Stomach (tissue), 9 donors: ENCODE data around the gene HMGXB3. TPM values are rescaled to one million over a fixed set of nuclear protein-coding genes. Genes with fewer than 3 reads are reported as not detected.

Experiments
- DNase-seq, 2 donors: peaks; one replicate each; pipeline versions ENCODE4 v3.0.0 to v3.0.0-alpha.2; 2013 to 2019
- H3K27ac ChIP-seq, 5 donors: fragments of 200-600 bp in 4 of 5; sonication (generic) in 4 of 5; one replicate each; pipeline ENCODE4 v1.5.1; 2013 to 2019; ENCODE audit warnings: mild to moderate bottlenecking in 1 of 5, moderate library complexity in 1 of 5
- H3K27me3 ChIP-seq, 3 donors: fragments of 200-600 bp; sonication (generic); one replicate each; pipeline ENCODE4 v1.5.1; 2017 to 2019; ENCODE audit warnings: mixed run types in 1 of 3
- H3K36me3 ChIP-seq, 4 donors: fragments of 200-600 bp; sonication (generic); 1 replicate in 3 of 4; 2 replicates in 1 of 4; pipeline ENCODE4 v1.5.1; 2016 to 2019
- H3K4me1 ChIP-seq, 4 donors: fragments of 200-600 bp; sonication (generic); one replicate each; pipeline ENCODE4 v1.5.1; 2016 to 2019
- H3K4me3 ChIP-seq, 4 donors: fragments of 200-600 bp; sonication (generic) in 3 of 4; one replicate each; pipeline ENCODE4 v1.5.1; 2016 to 2019; ENCODE audit warnings: mild to moderate bottlenecking in 1 of 4
- H3K9me3 ChIP-seq, 4 donors: fragments of 200-600 bp; sonication (generic); one replicate each; pipeline ENCODE4 v1.5.1; 2016 to 2019
- EP300 ChIP-seq: sonication (generic); formaldehyde crosslinking; IDR thresholded peaks from one replicate; pipeline ENCODE4 v1.6.1; 2017; ENCODE audit warnings: antibody characterized with exemption
- POLR2A ChIP-seq, 4 donors: fragments of 450-650 bp; IDR thresholded peaks; one replicate each; pipeline ENCODE4 v1.6.1; 2016; ENCODE audit warnings: antibody characterized with exemption in 4 of 4, control low read depth in 2 of 4, mild to moderate bottlenecking in 1 of 4, moderate library complexity in 1 of 4
- POLR2AphosphoS5 ChIP-seq, 3 donors: sonication (generic); formaldehyde crosslinking; IDR thresholded peaks; one replicate each; pipeline ENCODE4 v1.6.1; 2016; ENCODE audit warnings: antibody characterized with exemption in 3 of 3
- WGBS, 5 donors: extraction: QIAGEN DNeasy Blood & Tissue Kit in 3 of 5; methylation state at CpG; one replicate each; pipeline versions ENCODE4 v1.1.5 to v1.1.7; 2013 to 2018; 5-methylcytosine and 5-hydroxymethylcytosine counted together
- intact Hi-C: fragments of 100-400 bp; cut with DNase I; formaldehyde crosslinking; loops from one replicate; pipeline ENCODE4 v1.15.1; 2023; ENCODE audit warnings: low total_unique reads
- polyA plus RNA-seq, 3 donors: library from polyadenylated mRNA; stranded (reverse); fragments of 200-250 nt; gene quantifications; one replicate each; pipeline ENCODE4 v1.2.3, GENCODE V29; 2013
- total RNA-seq, 5 donors: library from RNA; depleted of rRNA; stranded (reverse); fragments of >200 nt; gene quantifications; one replicate each; pipeline versions ENCODE4 v1.1.0 to v1.2.3, GENCODE V29; 2014 to 2016
- TF ChIP-seq, protein P1 (sequence below), 7 experiments: fragments of 450-650 bp in 4 of 7; fragments of 200-600 bp in 3 of 7; sonication (generic) in 3 of 7; IDR thresholded peaks; one replicate each; pipeline ENCODE4 v1.5.1; 2016 to 2019; ENCODE audit warnings: antibody characterized with exemption in 7 of 7, control low read depth in 2 of 7, mild to moderate bottlenecking in 1 of 7
- donor health status: healthy with polysubstance abuse.
- donor health status: Bipolar disorder and iron deficiency.
- donor health status: healthy.

Gene HMGXB3
- total and polyA plus RNA-seq, 8 donors = 7.9 to 90.6 (median 32.6) TPM

DNA sequence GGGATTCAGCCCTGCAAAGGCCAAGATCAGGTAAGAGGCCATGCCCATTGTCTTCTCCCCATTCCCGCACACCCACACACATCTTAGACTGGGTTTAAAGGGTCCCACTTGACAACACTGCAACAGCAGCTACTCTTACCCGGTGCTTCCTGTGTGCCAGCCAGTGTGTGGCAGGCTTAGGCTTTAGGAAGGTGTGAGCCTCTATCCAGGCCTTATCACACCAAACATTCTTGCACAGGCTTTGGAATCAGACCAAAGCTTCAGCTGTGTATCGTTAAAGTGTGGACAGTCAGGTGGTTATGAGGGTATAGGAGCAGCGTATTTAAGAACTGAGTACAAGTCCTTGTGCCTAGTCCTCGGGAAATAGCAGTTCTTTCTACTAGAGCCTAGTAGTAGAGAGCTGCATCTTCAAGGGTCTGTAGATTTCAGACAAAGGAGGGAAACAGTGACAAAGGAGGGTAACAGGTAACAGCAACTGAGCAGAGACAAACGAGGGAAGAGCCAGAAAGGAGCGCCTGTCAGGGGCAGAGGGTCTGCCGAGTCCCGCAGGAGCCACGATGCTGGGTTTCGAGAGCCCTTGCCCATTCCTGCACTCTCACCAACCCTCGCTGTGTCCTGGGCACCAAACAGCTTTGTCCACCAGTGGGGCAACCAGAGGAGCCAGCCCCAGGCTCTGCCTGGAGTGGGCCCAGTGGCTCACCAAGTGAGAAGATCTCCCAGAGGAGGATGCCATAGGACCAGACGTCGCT lies 55.0 kb downstream of the HMGXB3 start:
- Histone ChIP-seq H3K36me3 (peaks cover 41 to 60% (median 58%) of the 10 kb centered on the region in 4 donors), H3K4me1 (peaks cover 0 to 4% (median 0%) of the 10 kb centered on the region in 4 donors), H3K4me3 (no peak overlapping the region), H3K27me3 (no peaks in the 10 kb centered on the region), H3K27ac (no peak overlapping the region), H3K9me3 (no peaks in the 10 kb centered on the region)
- 70 to 81% (median 75%) methylated on average over 12 to 14 of the region's 14 CpGs for WGBS, 5 donors
- DNase-seq = no peak
- intact Hi-C loops = no loop called here
- TF ChIP-seq POLR2A (IDR thresholded peaks at IDR 0.05) (no peak), EP300 (no peak), POLR2AphosphoS5 (IDR thresholded peaks at IDR 0.05) (no peak)
- TF ChIP-seq, protein P1, sequence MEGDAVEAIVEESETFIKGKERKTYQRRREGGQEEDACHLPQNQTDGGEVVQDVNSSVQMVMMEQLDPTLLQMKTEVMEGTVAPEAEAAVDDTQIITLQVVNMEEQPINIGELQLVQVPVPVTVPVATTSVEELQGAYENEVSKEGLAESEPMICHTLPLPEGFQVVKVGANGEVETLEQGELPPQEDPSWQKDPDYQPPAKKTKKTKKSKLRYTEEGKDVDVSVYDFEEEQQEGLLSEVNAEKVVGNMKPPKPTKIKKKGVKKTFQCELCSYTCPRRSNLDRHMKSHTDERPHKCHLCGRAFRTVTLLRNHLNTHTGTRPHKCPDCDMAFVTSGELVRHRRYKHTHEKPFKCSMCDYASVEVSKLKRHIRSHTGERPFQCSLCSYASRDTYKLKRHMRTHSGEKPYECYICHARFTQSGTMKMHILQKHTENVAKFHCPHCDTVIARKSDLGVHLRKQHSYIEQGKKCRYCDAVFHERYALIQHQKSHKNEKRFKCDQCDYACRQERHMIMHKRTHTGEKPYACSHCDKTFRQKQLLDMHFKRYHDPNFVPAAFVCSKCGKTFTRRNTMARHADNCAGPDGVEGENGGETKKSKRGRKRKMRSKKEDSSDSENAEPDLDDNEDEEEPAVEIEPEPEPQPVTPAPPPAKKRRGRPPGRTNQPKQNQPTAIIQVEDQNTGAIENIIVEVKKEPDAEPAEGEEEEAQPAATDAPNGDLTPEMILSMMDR (IDR thresholded peaks at IDR 0.05) = no peak

DNA sequence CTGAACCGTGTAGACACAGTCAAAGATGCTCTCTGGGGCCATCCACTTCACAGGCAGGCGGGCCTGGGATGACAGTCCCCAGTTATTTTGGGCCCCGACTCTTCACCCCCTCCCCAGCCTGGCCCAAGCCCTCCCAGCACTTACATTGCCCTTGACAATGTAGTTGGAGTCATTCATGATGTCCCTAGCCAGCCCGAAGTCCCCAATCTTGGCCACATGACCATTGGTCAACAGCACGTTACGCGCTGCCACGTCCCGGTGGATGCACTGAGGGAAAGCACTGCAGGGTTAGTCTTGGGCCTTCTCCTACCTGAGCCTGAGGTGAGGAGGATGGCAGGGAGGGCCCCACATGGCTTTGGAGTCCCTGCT lies 55.5 kb downstream of the HMGXB3 start:
- H3K9me3 ChIP-seq = no peaks in the 10 kb centered on the region
- TF ChIP-seq POLR2A (IDR thresholded peaks at IDR 0.05) = no peak
- TF ChIP-seq POLR2AphosphoS5 (IDR thresholded peaks at IDR 0.05) = no peak
- TF ChIP-seq, protein P1 (IDR thresholded peaks at IDR 0.05) = no peak
- no peak for TF ChIP-seq EP300
- no peak overlapping the region for H3K27ac ChIP-seq
- intact Hi-C loops = no loop called here
- DNase-seq = no peak
- no peak overlapping the region for H3K4me3 ChIP-seq
- 85 to 97% (median 92%) methylated on average over 9 of the region's 9 CpGs for WGBS, 5 donors
- no peaks in the 10 kb centered on the region for H3K27me3 ChIP-seq
- peaks cover 0 to 4% (median 0%) of the 10 kb centered on the region in 4 donors for H3K4me1 ChIP-seq
- H3K36me3 ChIP-seq = peaks cover 36 to 55% (median 53%) of the 10 kb centered on the region in 4 donors

DNA sequence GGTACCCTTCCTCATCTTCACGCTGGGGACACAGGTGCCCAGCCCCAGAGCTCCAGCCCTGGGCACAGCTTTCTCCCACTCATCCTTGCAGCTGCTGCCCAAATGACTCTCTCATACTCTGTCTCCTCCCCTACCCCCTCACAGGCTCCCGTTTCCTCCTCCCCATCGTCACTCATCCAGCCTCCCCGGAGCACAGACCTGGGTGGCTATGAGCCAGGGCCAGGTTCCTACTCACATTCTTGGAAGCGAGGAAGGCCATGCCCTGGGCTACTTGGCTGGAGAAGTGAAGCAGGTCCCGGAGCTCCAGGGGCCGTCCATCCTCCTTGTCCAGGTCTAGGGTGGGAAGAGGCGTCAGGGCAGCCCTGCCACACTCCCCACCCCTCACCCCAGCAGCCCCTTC lies 56.5 kb downstream of the HMGXB3 start:
- WGBS, 5 donors = 68 to 80% (median 69%) methylated on average over 8 of the region's 8 CpGs
- intact Hi-C loops = no loop called here
- H3K27me3 ChIP-seq = no peaks in the 10 kb centered on the region
- H3K27ac ChIP-seq = no peak overlapping the region
- H3K9me3 ChIP-seq = no peaks in the 10 kb centered on the region
- TF ChIP-seq, protein P1 (IDR thresholded peaks at IDR 0.05) = no peak
- TF ChIP-seq POLR2AphosphoS5 (IDR thresholded peaks at IDR 0.05) = no peak
- no peak for TF ChIP-seq POLR2A (IDR thresholded peaks at IDR 0.05)
- TF ChIP-seq EP300 = no peak
- peaks cover 26 to 49% (median 44%) of the 10 kb centered on the region in 4 donors for H3K36me3 ChIP-seq
- DNase-seq = no peak
- H3K4me1 ChIP-seq = peaks cover 0 to 4% (median 0%) of the 10 kb centered on the region in 4 donors
- H3K4me3 ChIP-seq = no peak overlapping the region

DNA sequence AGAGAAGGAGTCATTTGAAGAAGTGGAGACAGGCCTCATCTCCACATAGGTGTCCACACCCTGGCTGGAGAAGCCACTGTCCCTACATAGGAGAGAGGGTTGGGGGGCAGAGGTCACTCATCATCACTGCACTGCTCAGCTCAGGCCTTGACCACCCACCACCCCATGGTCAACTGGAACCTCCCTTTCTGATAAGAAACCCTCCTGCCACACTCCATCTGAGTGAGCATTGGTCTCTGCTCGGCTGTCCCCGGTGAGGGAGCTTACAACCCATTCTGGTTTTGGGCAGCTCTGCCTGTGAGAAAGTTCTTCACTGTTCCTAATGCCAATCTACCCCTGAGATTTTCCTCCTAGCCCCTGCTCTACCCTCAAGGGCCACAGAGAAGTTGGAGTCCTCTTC lies 57.0 kb downstream of the HMGXB3 start:
- Histone ChIP-seq H3K4me1 (peaks cover 0 to 4% (median 0%) of the 10 kb centered on the region in 4 donors), H3K36me3 (peaks cover 21 to 45% (median 40%) of the 10 kb centered on the region in 4 donors), H3K9me3 (no peaks in the 10 kb centered on the region), H3K27ac (no peak overlapping the region), H3K4me3 (no peak overlapping the region), H3K27me3 (no peaks in the 10 kb centered on the region)
- DNase-seq = no peak
- WGBS, 5 donors = 79 to 92% (median 86%) methylated on average over 2 of the region's 2 CpGs
- intact Hi-C loops = no loop called here
- TF ChIP-seq POLR2A (IDR thresholded peaks at IDR 0.05) (no peak), EP300 (no peak), POLR2AphosphoS5 (IDR thresholded peaks at IDR 0.05) (no peak)
- TF ChIP-seq, protein P1 (IDR thresholded peaks at IDR 0.05) = no peak
